Measurements from ENCODE around the gene KCNC1.
A peak's percentile ranks its signal among the peaks of the same experiment; 100 is the strongest.

KCNC1 gene

GRCh38 chr11:17760102-17761029 is 25.8 kb downstream of the KCNC1 start:
- DNase-seq: peak; percentile 47 to 88

GRCh38 chr11:17762309-17762974 is 27.9 kb downstream of the KCNC1 start:
- DNase-seq: no peak

- no peak for DNase-seq
Observed at GRCh38 chr11:17763244-17763643, 28.7 kb downstream of the KCNC1 start.

DNA sequence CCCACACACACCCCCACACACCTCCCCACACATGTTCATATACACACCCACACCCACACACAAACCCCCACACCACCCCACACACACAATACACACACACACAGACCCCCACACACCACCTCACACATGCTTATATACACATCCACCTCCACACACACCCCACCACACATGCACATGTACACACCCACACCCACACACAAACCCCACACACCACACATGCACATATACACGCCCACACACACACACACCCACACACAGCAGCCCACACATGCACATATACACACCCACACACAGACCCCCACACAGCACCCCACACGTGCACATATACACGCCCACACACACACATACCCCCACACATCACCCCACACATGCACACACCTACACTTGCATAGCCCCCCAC is 29.1 kb downstream of the KCNC1 start:
- DNase-seq: no peak

DNA sequence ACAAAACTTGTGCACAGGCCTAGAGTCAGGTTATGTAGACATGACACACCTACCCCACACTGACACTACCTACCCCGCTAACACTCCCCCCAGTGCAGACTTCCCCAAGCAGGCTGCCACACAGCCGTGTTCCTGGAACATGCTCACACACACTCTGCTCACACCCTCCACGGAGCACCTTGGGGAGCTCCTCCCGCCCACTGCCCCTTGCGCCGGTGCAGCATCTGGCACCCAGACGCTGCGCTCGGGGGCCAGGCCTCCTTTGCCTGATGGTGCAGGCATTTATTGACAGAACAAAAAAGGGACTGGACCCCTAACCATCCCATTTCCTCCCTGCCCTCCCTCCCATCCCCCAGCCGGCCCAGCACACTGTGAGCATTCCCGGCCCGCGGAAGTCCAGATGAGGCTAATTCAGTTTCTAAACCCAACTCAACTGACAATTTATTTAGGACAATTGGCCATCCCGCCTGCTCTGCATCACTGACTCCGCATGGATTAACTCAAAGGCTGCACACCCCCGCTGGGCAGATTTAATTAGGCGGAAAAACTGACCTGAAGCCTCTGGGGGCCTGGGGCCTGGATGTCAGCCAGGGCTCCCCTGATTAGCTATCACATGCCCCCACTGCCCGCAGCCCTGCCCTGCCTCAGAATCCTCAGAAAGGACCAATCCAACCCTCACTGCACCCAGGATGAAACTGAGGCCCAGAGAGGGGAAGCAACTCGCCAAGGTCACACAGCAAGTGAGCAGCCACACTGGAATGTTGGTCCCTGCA is 30.1 kb downstream of the KCNC1 start:
- no peak for DNase-seq

GRCh38 chr11:17765356-17766072 is 30.9 kb downstream of the KCNC1 start:
- peak; percentile 91 to 93 for DNase-seq

DNA sequence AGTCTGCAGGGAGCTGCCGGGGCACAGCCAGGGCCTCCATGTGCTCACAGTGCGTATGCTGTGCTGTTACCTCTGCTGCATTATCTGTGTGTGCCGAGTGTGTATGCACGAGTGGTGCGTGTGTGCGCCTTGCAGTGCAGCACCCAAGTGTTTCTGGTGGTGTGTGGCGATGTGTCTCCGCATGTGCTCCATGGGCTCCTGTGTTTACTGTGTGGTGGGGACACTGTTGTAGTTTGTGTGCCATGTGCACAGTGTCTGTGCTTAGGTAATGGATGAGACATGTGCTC is 31.4 kb downstream of the KCNC1 start:
- DNase-seq: no peak

- peak in 1 of 2 experiments; percentile 14 for DNase-seq
Observed at GRCh38 chr11:17766590-17766989, 32.0 kb downstream of the KCNC1 start.

DNA sequence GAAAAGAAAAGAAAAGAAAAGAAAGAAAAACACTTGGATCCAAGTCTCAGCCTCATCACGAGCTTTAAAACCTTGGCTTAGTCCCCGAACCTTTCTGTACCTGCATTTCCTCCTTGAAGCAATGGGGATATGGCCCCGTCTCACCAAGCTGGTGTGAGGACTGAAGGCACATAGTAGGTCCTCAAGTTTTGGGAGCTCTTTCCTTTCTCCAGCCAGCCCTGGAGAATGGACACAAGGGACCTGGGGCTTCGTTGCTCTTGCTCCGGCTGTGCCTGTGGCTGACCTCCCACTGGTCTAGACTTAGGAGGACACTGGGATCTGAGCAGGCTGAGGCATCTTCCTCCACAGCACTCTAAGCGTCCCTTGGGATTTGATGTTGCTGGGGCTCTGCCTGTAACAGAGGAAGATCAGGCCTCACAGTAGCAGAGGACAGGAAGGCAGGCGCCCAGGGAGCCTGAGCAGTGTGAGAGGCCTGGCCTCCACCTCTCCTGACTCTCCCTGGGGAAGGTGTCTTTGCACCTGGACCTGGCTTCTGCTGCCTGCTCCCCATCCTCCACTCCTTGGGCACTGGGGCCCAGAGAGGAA is 32.8 kb downstream of the KCNC1 start:
- DNase-seq: peak; percentile 71 to 85

DNA sequence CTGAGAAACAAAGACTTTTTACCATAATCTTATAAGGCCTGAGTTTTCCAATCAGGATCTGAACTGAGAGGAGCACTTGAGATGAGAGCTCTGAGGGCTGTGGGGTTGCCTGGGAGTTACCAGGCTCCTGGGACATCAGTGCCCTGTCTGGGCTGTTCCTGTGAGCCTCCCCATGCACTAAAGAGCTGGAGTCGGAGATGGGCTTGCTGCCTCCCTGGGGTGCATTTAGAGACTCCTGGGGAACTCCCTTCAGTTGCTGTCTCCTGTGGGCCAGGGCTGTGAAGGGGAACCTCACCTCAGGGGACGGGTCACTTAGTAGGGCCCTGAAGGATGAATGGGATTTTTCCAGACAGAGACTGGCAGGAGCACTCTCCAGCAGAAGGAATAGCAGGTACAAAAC is 33.3 kb downstream of the KCNC1 start:
- DNase-seq: no peak

- DNase-seq: no peak
Observed at GRCh38 chr11:17768547-17768946, 34.0 kb downstream of the KCNC1 start.

DNA sequence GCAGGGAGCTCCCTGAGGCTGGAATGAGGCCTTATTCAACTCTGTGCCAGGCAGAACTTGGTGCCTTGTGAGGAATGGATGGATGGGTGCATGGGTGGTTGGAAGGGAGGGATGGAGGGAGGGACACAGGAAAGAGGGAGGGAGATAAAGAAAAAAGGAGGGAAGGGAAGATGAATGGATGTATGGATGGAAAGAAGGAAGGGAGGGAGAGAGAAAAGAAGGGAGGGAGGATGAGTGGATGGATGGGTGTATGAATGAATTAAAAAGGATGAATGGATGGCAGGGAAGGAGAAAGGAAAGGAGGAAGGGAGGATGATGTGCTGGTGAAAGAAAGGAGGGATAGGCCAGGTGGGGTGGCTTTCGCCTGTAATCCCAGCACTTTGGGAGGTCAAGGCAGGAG is 34.6 kb downstream of the KCNC1 start:
- DNase-seq: no peak

GRCh38 chr11:17770048-17770652 is 35.6 kb downstream of the KCNC1 start:
- peak in 1 of 2 experiments; percentile 21 for DNase-seq

GRCh38 chr11:17770917-17771316 is 36.3 kb downstream of the KCNC1 start:
- DNase-seq: no peak

DNA sequence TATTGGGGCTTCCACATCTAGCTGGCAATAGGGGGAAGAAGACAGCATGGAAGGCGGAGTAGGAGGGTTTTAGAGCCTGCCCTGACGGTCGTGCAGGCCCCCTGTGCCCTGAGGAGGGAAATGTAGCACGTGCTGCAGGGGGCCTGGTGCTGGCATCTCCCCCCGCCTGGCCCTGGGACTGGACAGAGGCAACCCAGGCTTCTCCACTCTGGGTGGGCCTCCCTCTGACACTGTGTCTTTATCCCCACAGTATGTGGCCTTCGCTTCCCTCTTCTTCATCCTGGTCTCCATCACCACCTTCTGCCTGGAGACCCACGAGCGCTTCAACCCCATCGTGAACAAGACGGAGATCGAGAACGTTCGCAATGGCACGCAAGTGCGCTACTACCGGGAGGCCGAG is 36.8 kb downstream of the KCNC1 start:
- no peak for DNase-seq

DNA sequence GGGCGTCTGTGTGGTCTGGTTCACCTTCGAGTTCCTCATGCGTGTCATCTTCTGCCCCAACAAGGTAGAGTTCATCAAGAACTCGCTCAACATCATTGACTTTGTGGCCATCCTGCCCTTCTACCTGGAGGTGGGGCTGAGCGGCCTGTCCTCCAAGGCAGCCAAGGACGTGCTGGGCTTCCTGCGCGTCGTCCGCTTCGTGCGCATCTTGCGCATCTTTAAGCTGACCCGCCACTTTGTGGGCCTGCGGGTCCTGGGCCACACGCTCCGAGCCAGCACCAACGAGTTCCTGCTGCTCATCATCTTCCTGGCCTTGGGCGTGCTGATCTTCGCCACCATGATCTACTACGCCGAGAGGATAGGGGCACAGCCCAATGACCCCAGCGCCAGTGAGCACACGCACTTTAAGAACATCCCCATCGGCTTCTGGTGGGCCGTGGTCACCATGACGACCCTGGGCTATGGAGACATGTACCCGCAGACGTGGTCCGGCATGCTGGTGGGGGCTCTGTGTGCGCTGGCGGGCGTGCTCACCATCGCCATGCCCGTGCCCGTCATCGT is 37.3 kb downstream of the KCNC1 start:
- no peak for DNase-seq

DNA sequence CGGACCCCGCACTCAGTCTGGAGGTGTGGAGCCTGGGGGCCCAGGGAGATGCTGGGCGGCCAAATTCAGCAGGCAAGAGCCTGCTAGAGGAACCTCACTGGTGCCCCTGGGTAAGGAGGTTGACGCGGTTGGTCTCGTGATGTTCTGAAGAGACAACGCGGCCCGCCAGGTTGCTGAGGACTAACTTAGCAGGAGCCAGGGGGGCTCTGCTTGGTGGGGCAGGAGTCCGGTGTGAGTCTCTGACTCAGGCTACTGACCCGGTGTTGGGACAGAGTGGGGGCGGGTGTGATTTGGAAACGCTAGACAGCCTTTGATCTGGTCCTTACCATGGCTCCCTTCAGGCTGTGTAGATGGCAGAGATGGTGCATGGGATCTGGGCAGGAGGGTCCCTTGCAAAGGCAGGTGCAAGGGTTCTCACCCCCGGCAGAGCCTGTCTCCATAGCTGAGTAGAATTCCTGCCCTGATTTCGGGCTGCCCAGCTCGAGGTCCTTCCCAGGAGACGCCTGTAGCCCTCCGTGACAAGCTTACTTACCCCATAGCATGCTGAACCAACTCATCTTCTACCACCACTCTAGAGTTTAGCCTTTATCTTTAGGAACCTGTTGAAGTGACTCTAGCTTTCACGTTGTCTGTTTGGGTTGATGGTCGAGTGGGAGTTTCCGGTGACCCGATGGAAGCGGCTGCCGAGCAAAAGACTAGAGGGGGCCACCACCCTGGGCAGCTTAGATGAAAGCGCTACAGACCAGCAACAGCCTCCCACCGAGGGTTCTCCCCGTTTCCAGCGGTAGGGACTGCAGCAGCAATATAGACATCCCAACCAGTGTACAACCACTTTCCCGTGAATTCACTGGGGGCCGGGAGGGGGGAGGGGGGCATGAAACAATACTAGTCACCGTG is 38.4 kb downstream of the KCNC1 start:
- DNase-seq: no peak

- no peak for DNase-seq
Observed at GRCh38 chr11:17773674-17774073, 39.1 kb downstream of the KCNC1 start.

DNA sequence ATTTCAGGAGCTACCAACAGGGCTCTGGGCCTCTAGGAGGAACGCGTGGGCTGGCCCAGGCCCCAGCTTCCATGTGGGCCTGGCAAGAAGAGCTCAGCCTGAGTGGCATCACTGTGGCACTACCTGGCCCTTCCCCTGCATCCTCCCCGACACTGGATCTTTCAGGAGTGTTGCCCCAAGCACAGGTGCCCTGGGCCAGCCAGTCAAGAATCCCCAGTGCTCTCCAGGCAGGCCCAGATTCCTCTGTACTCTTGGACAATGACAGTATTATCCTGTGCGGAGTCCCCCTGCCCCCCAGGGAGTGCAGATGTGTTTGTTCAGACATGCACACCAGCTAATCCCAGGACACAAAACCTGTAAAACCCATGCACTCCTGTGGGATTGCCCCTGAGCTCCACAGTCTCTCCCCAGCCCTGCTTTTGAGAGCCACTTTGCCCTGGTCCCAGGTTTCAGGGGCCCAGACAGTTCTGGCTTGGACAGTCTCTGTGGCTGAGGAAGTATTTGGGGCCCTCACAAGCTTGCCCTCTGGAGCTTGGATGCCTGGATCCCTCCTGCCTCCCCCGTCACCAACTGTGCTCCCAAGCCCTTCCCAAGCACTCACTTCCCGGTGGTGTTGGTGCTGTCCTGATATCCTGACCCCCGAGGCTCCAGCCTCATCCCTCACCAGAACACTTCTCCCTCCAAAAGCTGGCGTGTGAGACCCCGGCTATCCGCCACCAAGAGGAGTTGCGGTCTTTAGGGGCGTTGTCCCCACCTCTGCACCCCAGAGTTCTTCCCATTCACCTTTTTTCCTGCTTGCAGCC is 39.9 kb downstream of the KCNC1 start:
- peak; percentile 72 to 84 for DNase-seq

DNA sequence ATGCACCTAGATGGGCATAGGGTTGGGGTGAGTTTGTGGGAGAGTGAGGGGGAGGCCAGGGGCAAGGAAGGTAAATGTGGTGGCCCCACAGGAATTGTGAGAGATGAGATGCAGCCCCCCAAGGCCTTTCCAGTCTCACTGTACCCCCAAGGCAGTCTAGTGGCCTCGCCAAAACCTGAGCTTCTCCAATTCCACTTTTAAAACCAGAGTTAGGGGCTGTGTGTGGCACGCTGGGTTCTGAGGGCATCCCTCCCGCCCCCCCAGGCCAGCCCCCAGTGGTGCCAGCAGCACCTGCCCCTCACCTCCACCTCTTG is 40.4 kb downstream of the KCNC1 start:
- no peak for DNase-seq

Measured in NCI-H526 (cell line).